PC-3 (cell line): ENCODE measurements around the gene ZBED4.
A peak's percentile ranks its signal among the peaks of the same experiment; 100 is the strongest.

Source experiments
- CTCF ChIP-seq: fragments of 300-600 bp; sonication (generic); conservative IDR thresholded peaks from 2 replicates; pipeline ENCODE4 v1.5.1; 2017; ENCODE audit warnings: antibody characterized with exemption, low read depth, mild to moderate bottlenecking, low read length
- EZH2 ChIP-seq: fragments of 300-600 bp; sonication (generic); IDR thresholded peaks from one replicate; pipeline ENCODE4 v1.6.1; 2017; ENCODE audit warnings: antibody characterized with exemption, mild to moderate bottlenecking, low read length; ENCODE audit not compliant: unreplicated experiment
- EZH2phosphoT487 ChIP-seq: fragments of 300-600 bp; sonication (generic); IDR thresholded peaks from 2 replicates; pipeline ENCODE4 v1.6.1; 2018; ENCODE audit warnings: mild to moderate bottlenecking, antibody characterized with exemption, low read length, borderline replicate concordance

DNA sequence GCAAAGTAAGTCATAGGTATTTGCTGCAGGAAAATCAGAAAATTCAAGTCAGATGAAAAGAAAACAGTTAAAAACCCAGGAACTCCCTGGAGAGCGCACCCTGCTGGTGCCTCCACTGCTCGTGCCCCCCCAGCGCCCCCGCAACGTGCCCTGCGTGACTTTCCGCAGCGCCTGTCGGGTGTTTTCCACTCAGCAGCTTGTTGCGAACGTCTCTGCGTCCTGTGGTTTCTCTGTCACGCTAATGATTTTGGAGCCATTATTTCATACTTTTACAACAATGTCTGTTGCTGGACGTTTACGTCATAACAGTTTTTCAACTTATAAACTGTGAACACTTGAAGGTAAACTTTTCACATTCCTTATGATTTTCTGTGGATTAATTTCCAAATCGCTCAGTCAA lies 69.8 kb downstream of the ZBED4 start:
- peak; percentile 38 for TF ChIP-seq CTCF
- TF ChIP-seq EZH2: no peak
- no peak for TF ChIP-seq EZH2phosphoT487
